GM06990 (cell line): Measurements from ENCODE around the gene ZNF296.

Experiments used
- DNase-seq: peaks from one replicate; pipeline ENCODE4 v3.0.0-alpha.2; 2011; ENCODE audit not compliant: insufficient read length; ENCODE audit errors: extremely low read depth
- H3K27me3 ChIP-seq: replicated peaks from 2 replicates; pipeline ENCODE4 v1.6.0; 2011; ENCODE audit warnings: low read length; ENCODE audit not compliant: control insufficient read depth, insufficient read depth
- H3K36me3 ChIP-seq: 2 replicates; pipeline ENCODE4 v1.5.1; 2011; ENCODE audit warnings: low read length; ENCODE audit not compliant: control insufficient read depth, insufficient read depth
- H3K4me3 ChIP-seq: replicated peaks from 2 replicates; pipeline ENCODE4 v1.5.1; 2011; ENCODE audit warnings: low read depth, mild to moderate bottlenecking, control low read depth, low read length
- TF ChIP-seq, protein P1 (sequence below): IDR thresholded peaks from 2 replicates; pipeline ENCODE4 v1.5.1; 2011; ENCODE audit warnings: low read length, control low read depth, mild to moderate bottlenecking, inconsistent platforms; ENCODE audit not compliant: insufficient read depth, poor library complexity, severe bottlenecking

Gene ZNF296

DNA sequence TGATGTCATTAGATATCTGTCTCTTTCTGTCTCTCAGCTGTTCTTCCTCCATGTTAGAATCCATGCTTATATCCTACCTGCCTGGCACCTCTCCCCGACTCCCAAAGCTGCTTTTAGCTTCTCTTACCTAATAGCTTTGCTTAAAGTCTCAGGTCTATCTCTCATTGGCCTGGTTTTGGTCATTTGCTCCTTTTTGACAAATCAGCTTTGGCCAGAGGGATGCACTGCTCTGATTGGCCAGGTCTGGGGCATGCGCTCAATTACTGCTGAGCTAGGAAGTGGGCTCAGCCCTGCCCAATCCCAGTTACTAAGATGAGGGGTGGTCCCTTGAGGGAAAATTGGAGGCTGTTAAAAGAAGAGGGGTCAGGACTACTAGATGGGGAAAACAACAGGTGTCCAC is 48.9 kb downstream of the ZNF296 start:
- H3K4me3 ChIP-seq, result no peak overlapping the region
- TF ChIP-seq, protein P1, sequence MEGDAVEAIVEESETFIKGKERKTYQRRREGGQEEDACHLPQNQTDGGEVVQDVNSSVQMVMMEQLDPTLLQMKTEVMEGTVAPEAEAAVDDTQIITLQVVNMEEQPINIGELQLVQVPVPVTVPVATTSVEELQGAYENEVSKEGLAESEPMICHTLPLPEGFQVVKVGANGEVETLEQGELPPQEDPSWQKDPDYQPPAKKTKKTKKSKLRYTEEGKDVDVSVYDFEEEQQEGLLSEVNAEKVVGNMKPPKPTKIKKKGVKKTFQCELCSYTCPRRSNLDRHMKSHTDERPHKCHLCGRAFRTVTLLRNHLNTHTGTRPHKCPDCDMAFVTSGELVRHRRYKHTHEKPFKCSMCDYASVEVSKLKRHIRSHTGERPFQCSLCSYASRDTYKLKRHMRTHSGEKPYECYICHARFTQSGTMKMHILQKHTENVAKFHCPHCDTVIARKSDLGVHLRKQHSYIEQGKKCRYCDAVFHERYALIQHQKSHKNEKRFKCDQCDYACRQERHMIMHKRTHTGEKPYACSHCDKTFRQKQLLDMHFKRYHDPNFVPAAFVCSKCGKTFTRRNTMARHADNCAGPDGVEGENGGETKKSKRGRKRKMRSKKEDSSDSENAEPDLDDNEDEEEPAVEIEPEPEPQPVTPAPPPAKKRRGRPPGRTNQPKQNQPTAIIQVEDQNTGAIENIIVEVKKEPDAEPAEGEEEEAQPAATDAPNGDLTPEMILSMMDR, result no peak
- H3K27me3 ChIP-seq, result no peaks in the 10 kb centered on the region
- DNase-seq, result no peak
- peaks cover 19% of the 10 kb centered on the region for H3K36me3 ChIP-seq

DNA sequence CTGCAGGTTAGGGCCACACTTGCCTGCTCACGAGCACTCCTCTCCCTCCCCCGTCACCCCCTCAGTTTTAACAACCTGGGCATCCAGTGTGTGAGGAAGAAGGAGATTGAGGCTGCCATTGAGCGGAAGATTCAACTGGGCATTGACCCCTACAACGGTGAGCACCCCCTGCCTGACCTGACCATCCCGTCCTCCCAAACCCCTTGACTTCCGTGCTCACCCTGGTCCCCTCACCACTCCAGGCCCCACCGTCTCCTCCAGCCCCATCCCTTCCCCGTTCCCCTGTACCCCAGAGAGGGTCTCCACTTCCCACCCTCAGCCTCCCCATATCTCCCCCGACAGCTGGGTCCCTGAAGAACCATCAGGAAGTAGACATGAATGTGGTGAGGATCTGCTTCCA is 51.0 kb downstream of the ZNF296 start:
- DNase-seq, result no peak
- no peak overlapping the region for H3K4me3 ChIP-seq
- TF ChIP-seq, protein P1, result no peak
- H3K36me3 ChIP-seq, result peaks cover 24% of the 10 kb centered on the region
- H3K27me3 ChIP-seq, result no peaks in the 10 kb centered on the region

DNA sequence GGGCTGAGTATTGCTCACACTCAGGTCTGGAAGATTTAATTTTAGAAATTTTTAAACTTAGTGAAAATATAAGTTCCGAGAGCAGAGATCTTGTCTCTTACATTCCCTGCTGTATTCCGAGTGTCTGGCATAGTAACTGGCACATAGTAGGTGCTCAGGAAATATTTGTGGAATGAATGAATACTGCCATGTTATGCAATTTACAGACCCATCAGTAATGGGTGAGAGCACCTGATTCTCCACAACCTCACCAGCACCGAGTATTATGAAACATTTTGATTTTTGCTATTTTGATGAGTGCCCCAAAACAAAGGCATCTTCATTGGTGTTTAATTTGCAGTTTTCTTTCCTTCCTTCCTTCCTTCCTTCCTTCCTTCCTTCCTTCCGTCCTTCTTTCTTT is 53.2 kb downstream of the ZNF296 start:
- no peak for DNase-seq
- TF ChIP-seq, protein P1, result no peak
- Histone ChIP-seq H3K36me3 (peaks cover 16% of the 10 kb centered on the region), H3K4me3 (no peak overlapping the region), H3K27me3 (no peaks in the 10 kb centered on the region)

DNA sequence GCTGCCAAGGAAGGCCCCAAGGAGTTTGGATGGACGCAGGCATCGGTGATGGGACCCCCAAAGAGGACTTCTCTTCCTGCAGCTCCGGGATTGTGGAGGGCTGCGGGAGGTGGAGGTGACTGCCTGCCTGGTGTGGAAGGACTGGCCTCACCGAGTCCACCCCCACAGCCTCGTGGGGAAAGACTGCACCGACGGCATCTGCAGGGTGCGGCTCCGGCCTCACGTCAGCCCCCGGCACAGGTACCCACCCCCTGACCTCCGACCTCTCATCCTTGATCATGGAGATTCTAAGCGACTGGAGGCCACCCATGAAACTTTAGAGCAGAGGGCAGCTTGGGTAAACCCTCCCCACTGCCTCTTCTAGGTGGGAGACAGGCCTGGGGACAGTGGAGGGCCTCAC is 54.3 kb downstream of the ZNF296 start:
- no peak overlapping the region for H3K4me3 ChIP-seq
- no peak for DNase-seq
- no peaks in the 10 kb centered on the region for H3K27me3 ChIP-seq
- TF ChIP-seq, protein P1, result no peak
- peaks cover 14% of the 10 kb centered on the region for H3K36me3 ChIP-seq
